HEK293T (cell line): ENCODE data around the gene MTA1.

Experiments used
- CTCF ChIA-PET: fragments of 350-600 bp; formaldehyde crosslinking; extraction: SDS; loops from one replicate; lab custom pipeline; 2021; ENCODE audit warnings: antibody characterized with exemption, inconsistent platforms; lab: Yijun Ruan, JAX
- POLR2A ChIA-PET: fragments of 350-600 bp; formaldehyde crosslinking; extraction: SDS; loops from one replicate; lab custom pipeline; 2020; ENCODE audit warnings: antibody characterized with exemption, inconsistent platforms; lab: Yijun Ruan, JAX
- DNase-seq: peaks from one replicate; pipeline ENCODE4 v3.0.0; 2012; ENCODE audit warnings: mixed read lengths; ENCODE audit errors: extremely low spot score
- ARNT ChIP-seq: fragments of 450-650 bp; IDR thresholded peaks from 2 replicates; pipeline ENCODE4 v1.6.1; 2017; ENCODE audit warnings: mild to moderate bottlenecking
- BHLHE40 ChIP-seq: fragments of 450-650 bp; IDR thresholded peaks from 2 replicates; pipeline ENCODE4 v1.6.1; 2016; ENCODE audit warnings: mild to moderate bottlenecking, moderate library complexity, borderline replicate concordance
- CTBP1 ChIP-seq: fragments of 450-650 bp; IDR thresholded peaks from 2 replicates; pipeline ENCODE4 v1.6.1; 2016; ENCODE audit warnings: borderline replicate concordance
- ELF4 ChIP-seq: fragments of 450-650 bp; IDR thresholded peaks from 2 replicates; pipeline ENCODE4 v1.6.1; 2017; ENCODE audit warnings: antibody characterized with exemption
- FOXA1 ChIP-seq: fragments of 450-650 bp; IDR thresholded peaks from 2 replicates; pipeline ENCODE4 v1.6.1; 2016; ENCODE audit warnings: mild to moderate bottlenecking
- FOXK2 ChIP-seq: fragments of 450-650 bp; IDR thresholded peaks from 2 replicates; pipeline ENCODE4 v1.6.1; 2016; ENCODE audit warnings: mild to moderate bottlenecking
- FOXM1 ChIP-seq: fragments of 450-650 bp; IDR thresholded peaks from 2 replicates; pipeline ENCODE4 v1.6.1; 2017; ENCODE audit warnings: mild to moderate bottlenecking, borderline replicate concordance
- HDGF ChIP-seq: fragments of 450-650 bp; IDR thresholded peaks from 2 replicates; pipeline ENCODE4 v1.6.1; 2017; ENCODE audit warnings: antibody characterized with exemption, borderline replicate concordance
- L3MBTL2 ChIP-seq: fragments of 450-650 bp; conservative IDR thresholded peaks from 2 replicates; pipeline ENCODE4 v1.6.1; 2016; ENCODE audit warnings: mild to moderate bottlenecking
- LEF1 ChIP-seq: fragments of 450-650 bp; IDR thresholded peaks from 2 replicates; pipeline ENCODE4 v1.6.1; 2017; ENCODE audit warnings: mild to moderate bottlenecking, borderline replicate concordance
- NFRKB ChIP-seq: fragments of 450-650 bp; IDR thresholded peaks from 2 replicates; pipeline ENCODE4 v1.6.1; 2016; ENCODE audit warnings: mild to moderate bottlenecking, moderate library complexity
- PKNOX1 ChIP-seq: fragments of 450-650 bp; IDR thresholded peaks from 2 replicates; pipeline ENCODE4 v1.6.1; 2016
- SP1 ChIP-seq: fragments of 450-650 bp; IDR thresholded peaks from 2 replicates; pipeline ENCODE4 v1.6.1; 2017
- SUZ12 ChIP-seq: fragments of 450-650 bp; IDR thresholded peaks from 2 replicates; pipeline ENCODE4 v1.6.1; 2016; ENCODE audit warnings: mild to moderate bottlenecking
- TARDBP ChIP-seq: fragments of 450-650 bp; IDR thresholded peaks from 2 replicates; pipeline ENCODE4 v1.6.1; 2016
- ZNF384 ChIP-seq: fragments of 450-650 bp; IDR thresholded peaks from 2 replicates; pipeline ENCODE4 v1.6.1; 2016

Gene MTA1

GRCh38 chr14:105378199-105378598, 41.4 kb upstream of the MTA1 start:
- TF ChIP-seq L3MBTL2 (no peak), BHLHE40 (no peak), ARNT (no peak), LEF1 (no peak), PKNOX1 (no peak), ELF4 (no peak), FOXM1 (no peak), NFRKB (no peak), SUZ12 (no peak), CTBP1 (no peak), SP1 (no peak), ZNF384 (no peak), TARDBP (no peak), FOXA1 (no peak)
- POLR2A ChIA-PET: no interaction called here
- CTCF ChIA-PET: no interaction called here
- DNase-seq: no peak

DNA sequence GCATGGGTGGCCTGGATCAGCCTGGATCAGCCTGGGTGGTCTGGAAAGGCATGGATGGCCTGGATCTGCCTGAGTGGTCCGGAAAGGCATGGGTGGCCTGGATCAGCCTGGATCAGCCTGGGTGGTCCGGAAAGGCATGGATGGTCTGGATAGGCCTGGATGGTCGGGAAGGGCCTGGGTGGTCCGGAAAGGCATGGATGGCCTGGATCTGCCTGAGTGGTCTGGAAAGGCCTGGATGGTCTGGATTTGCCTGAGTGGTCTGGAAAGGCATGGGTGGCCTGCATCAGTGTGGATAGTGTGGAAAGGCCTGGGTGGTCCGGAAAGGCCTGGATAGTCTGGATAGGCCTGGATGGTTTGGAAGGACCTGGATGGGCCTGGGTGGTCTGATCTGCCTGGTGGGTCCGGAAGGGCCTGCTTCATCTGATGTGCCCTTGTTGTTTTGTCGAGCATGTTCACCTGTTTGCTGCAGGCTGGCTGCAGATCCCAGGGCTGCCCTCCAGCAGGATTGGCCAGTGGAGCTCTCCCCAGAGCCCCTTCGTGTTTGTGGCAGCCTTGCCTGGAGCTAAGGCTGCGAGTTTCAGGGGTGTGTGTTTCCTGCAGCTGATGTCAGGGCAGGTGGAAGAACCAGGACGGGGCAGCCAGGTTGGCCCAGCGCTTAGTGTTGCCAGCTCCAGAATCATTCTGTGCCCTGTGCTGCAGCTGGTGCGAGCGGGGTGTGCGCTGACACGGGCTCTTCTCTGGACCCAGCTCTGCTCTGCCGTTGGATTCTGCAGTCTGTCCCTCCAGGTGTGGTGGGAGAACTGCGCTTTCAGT, 40.5 kb upstream of the MTA1 start:
- no peak for DNase-seq
- TF ChIP-seq TARDBP (no peak), ELF4 (no peak), NFRKB (no peak), FOXK2 (no peak), PKNOX1 (no peak), ARNT (no peak), FOXM1 (no peak), HDGF (no peak), SP1 (no peak), ZNF384 (no peak), CTBP1 (no peak), L3MBTL2 (no peak), BHLHE40 (no peak), SUZ12 (no peak), FOXA1 (no peak), LEF1 (no peak)
- ChIA-PET POLR2A (no interaction called here), CTCF (interaction anchor here (1.1 kb wide), 1 partner anchor 16 kb away, joined by 4 read pairs; no protein-coding TSS in a partner anchor)

DNA sequence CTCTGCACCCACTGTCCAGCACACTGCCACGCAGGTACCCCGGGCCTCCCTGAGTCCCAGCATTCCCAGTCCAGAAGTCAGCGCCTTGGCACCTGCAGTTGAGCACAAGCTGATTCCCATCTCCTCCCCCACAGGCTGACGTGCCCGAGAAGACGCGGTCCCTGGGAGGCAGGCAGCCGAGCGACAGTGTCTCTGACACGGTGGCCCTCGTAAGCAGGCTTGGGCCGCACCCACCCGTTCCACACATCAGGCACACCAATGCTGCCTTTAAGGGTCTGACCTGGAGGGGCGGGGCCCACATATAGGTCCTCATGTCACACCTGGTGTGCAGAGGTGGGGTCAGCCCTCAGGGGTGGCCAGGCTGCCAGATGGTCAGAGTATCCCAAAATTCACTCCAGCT, 39.7 kb upstream of the MTA1 start:
- POLR2A ChIA-PET: no interaction called here
- CTCF ChIA-PET: interaction anchor here (1.1 kb wide), 1 partner anchor 17 kb away, joined by 4 read pairs; no protein-coding TSS in a partner anchor
- TF ChIP-seq ELF4 (no peak), FOXK2 (no peak), SUZ12 (no peak), FOXA1 (no peak), HDGF (no peak), ARNT (no peak), NFRKB (no peak), TARDBP (no peak), L3MBTL2 (no peak), PKNOX1 (no peak), SP1 (no peak), LEF1 (no peak), FOXM1 (no peak), CTBP1 (no peak), ZNF384 (no peak), BHLHE40 (no peak)
- DNase-seq: no peak

GRCh38 chr14:105380756-105381155, 38.9 kb upstream of the MTA1 start:
- CTCF ChIA-PET: no interaction called here
- TF ChIP-seq ARNT: no peak
- no peak for TF ChIP-seq BHLHE40
- no peak for TF ChIP-seq LEF1
- no peak for TF ChIP-seq CTBP1
- TF ChIP-seq FOXA1: no peak
- TF ChIP-seq TARDBP: no peak
- TF ChIP-seq HDGF: no peak
- no peak for TF ChIP-seq L3MBTL2
- no peak for TF ChIP-seq FOXM1
- no peak for TF ChIP-seq NFRKB
- TF ChIP-seq FOXK2: no peak
- TF ChIP-seq PKNOX1: no peak
- no peak for TF ChIP-seq SUZ12
- DNase-seq: no peak
- POLR2A ChIA-PET: interaction anchor here (1.0 kb wide), 1 partner anchor 17 kb away, joined by 5 read pairs; the partner anchor contains the start of gene TEX22
